ENCODE results near the gene HOXC13.

Gene HOXC13

GRCh38 chr12:53992377-53992889 lies 53.8 kb downstream of the HOXC13 start:
- no peak for DNase-seq (ENCODE audit: extremely low read depth in 1 of 2, low read depth in 1 of 2)

GRCh38 chr12:53993162-53994008 lies 54.8 kb downstream of the HOXC13 start:
- no peak for DNase-seq (ENCODE audit: extremely low read depth in 1 of 2, low read depth in 1 of 2)

- DNase-seq (ENCODE audit: extremely low read depth in 1 of 2, low read depth in 1 of 2): no peak
Observed at GRCh38 chr12:53994009-53994263, 55.3 kb downstream of the HOXC13 start.

- no peak for DNase-seq (ENCODE audit: extremely low read depth in 1 of 2, low read depth in 1 of 2)
Observed at GRCh38 chr12:53994264-53995001, 55.8 kb downstream of the HOXC13 start.

GRCh38 chr12:53995002-53995377 lies 56.4 kb downstream of the HOXC13 start:
- no peak for DNase-seq (ENCODE audit: extremely low read depth in 1 of 2, low read depth in 1 of 2)

GRCh38 chr12:53995378-53996239 lies 57.0 kb downstream of the HOXC13 start:
- DNase-seq (ENCODE audit: extremely low read depth in 1 of 2, low read depth in 1 of 2): no peak

All from activated CD8-positive, alpha-beta memory T cell treated with anti-CD3 and anti-CD28 coated beads for 1 hour (primary cell).